GM20000 (cell line): Measurements from ENCODE around the gene CNIH1.
A peak's percentile ranks its signal among the peaks of the same experiment; 100 is the strongest.

Experiments used
- DNase-seq: peaks from one replicate; pipeline ENCODE4 v3.0.0; 2012; ENCODE audit warnings: low spot score
- CTCF ChIP-seq: IDR thresholded peaks from 2 replicates; pipeline ENCODE4 v1.5.1; 2012; ENCODE audit warnings: mild to moderate bottlenecking, control low read depth; ENCODE audit errors: extremely low read depth, missing control alignments

The CNIH1 gene

GRCh38 chr14:54440873-54441868 is at the start of gene CNIH1:
CNIH1 (minus strand) TSS chr14:54441374; CDS start chr14:54441327, 47 bp downstream.
- TF ChIP-seq CTCF = peak; percentile 94
- peak; percentile 98 for DNase-seq

- no peak for DNase-seq
- no peak for TF ChIP-seq CTCF
These were observed 49.4 kb upstream of the CNIH1 start for GRCh38 chr14:54490445-54491175.

GRCh38 chr14:54489731-54490444 is 48.7 kb upstream of the CNIH1 start:
- no peak for TF ChIP-seq CTCF
- no peak for DNase-seq

- no peak for DNase-seq
- no peak for TF ChIP-seq CTCF
These were observed 48.1 kb upstream of the CNIH1 start for GRCh38 chr14:54489318-54489683.

- DNase-seq = peak; percentile 94
- TF ChIP-seq CTCF = no peak
These were observed 47.6 kb upstream of the CNIH1 start, which contains the start of gene GMFB for GRCh38 chr14:54488646-54489317. GMFB (minus strand) TSS chr14:54488980; CDS start chr14:54488927, 53 bp downstream.

GRCh38 chr14:54488318-54488645 is 47.1 kb upstream of the CNIH1 start:
- no peak for DNase-seq
- TF ChIP-seq CTCF = peak; percentile 5
